HG03575 (cell line): ENCODE data around the gene ARMC6.
"Not testable (repeated sequence)": the region's sequence is repeated elsewhere in the genome, so short reads cannot be mapped to it uniquely, and the experiment has no call there.

ENCODE experiments used
- ATAC-seq: cut with Tn5 transposase; IDR thresholded peaks from one replicate; pipeline ENCODE4 v1.9.1; 2021; ENCODE audit not compliant: unreplicated experiment, insufficient number of reproducible peaks, low FRiP score; ENCODE audit errors: extremely low read depth

Gene ARMC6

GRCh38 chr19:19098084-19098702 is 64.8 kb downstream of the ARMC6 start:
- no peak for ATAC-seq

GRCh38 chr19:19098703-19099632 is 65.6 kb downstream of the ARMC6 start:
- no peak for ATAC-seq

- ATAC-seq: no peak
Observed at GRCh38 chr19:19101540-19101939, 68.1 kb downstream of the ARMC6 start.

- ATAC-seq: not testable (repeated sequence)
Observed at GRCh38 chr19:19102566-19102965, 69.2 kb downstream of the ARMC6 start.

GRCh38 chr19:19103167-19103566 is 69.8 kb downstream of the ARMC6 start:
- no peak for ATAC-seq

- no peak for ATAC-seq
Observed at GRCh38 chr19:19105365-19106055, 72.1 kb downstream of the ARMC6 start.

- ATAC-seq: no peak
Observed at GRCh38 chr19:19106056-19106551, 72.7 kb downstream of the ARMC6 start.

GRCh38 chr19:19106938-19107337 is 73.5 kb downstream of the ARMC6 start:
- ATAC-seq: not testable (repeated sequence)

- no peak for ATAC-seq
Observed at GRCh38 chr19:19107654-19108053, 74.3 kb downstream of the ARMC6 start.
